ENCODE measurements around the gene ATXN7L1. TPM values are rescaled to one million over a fixed set of nuclear protein-coding genes. Genes with fewer than 3 reads are reported as not detected.

ATXN7L1 gene
- total RNA-seq, 3 donors from 2014 or later (not counting 1 experiment from before 2014, with no cell fraction given) = 37.5 to 48.6 (median 47.9) TPM

DNA sequence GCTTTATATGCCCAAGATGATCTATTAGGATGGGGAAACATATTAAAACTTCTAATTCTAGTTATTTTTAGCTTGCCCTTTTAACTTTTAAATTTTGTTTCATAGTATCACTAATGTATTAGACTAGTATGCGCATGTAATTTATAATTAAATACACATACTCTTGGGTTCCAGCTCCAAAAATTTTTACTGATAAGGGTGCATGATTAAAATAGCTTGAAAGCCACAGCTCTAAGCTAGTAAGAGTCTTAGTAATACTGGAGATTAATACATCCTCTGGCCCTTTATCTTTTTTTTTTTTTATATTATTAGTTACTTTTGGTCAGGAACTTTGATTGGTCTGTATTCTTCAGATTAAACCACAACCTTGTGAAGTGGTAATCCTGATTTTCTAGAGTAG lies 53.6 kb downstream of the ATXN7L1 start:
- Mint-ChIP-seq H3K9me3 (peaks cover 4 to 5% of the 10 kb centered on the region in 2 donors), H3K27ac (no peak overlapping the region), H3K4me3 (no peak overlapping the region), H3K4me1 (peaks cover 49 to 53% of the 10 kb centered on the region in 2 donors), H3K36me3 (peaks cover 13% of the 10 kb centered on the region), H3K27me3 (ENCODE audit: low read depth in 2 of 2) (no peaks in the 10 kb centered on the region)
- TF ChIP-seq, protein P1, sequence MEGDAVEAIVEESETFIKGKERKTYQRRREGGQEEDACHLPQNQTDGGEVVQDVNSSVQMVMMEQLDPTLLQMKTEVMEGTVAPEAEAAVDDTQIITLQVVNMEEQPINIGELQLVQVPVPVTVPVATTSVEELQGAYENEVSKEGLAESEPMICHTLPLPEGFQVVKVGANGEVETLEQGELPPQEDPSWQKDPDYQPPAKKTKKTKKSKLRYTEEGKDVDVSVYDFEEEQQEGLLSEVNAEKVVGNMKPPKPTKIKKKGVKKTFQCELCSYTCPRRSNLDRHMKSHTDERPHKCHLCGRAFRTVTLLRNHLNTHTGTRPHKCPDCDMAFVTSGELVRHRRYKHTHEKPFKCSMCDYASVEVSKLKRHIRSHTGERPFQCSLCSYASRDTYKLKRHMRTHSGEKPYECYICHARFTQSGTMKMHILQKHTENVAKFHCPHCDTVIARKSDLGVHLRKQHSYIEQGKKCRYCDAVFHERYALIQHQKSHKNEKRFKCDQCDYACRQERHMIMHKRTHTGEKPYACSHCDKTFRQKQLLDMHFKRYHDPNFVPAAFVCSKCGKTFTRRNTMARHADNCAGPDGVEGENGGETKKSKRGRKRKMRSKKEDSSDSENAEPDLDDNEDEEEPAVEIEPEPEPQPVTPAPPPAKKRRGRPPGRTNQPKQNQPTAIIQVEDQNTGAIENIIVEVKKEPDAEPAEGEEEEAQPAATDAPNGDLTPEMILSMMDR (IDR thresholded peaks at IDR 0.05) = no peak
- no peak overlapping the region for H3K4me3 ChIP-seq (ENCODE audit: low read length)
- H3K36me3 ChIP-seq (ENCODE audit: control insufficient read depth, insufficient read depth, low read length) = no peaks in the 10 kb centered on the region
- no peaks in the 10 kb centered on the region for H3K9me3 ChIP-seq (ENCODE audit: control insufficient read depth, insufficient read depth, low read length)
- H3K4me1 ChIP-seq (ENCODE audit: control insufficient read depth, insufficient read depth, low read length) = peaks cover 3% of the 10 kb centered on the region
- H3K27ac ChIP-seq (ENCODE audit: low read length) = no peak overlapping the region
- ATAC-seq (no peak), DNase-seq (no peak)
- intact Hi-C loops (cut with micrococcal nuclease) = no loop called here
- H3K27me3 ChIP-seq (ENCODE audit: control insufficient read depth, insufficient read depth, low read length) = no peaks in the 10 kb centered on the region
- no CpG with 5 or more reads among the region's 1 CpG for WGBS (ENCODE audit: insufficient coverage)

DNA sequence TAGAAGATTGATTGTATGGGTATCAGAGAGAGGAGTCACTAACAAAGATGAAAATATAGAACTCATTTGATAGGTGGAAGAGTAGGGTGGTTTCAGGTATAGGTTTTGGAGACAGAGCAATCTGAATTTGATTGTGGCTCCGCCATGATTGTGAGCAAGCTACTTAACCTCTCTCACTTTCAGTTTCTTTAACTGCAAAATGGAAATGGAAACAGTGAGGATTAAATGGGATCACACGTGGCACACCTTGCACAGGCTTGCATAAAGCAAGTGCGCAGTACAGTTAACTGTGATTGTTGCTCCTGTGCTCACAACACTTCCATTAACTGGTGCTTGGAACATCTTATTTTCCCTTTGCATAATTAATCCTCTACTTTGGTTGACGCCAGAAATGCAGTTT lies 54.9 kb downstream of the ATXN7L1 start:
- no peak for DNase-seq
- Mint-ChIP-seq H3K4me1 (peaks cover 49 to 57% of the 10 kb centered on the region in 2 donors), H3K27me3 (ENCODE audit: low read depth in 2 of 2) (no peaks in the 10 kb centered on the region), H3K4me3 (no peak overlapping the region), H3K36me3 (peaks cover 13% of the 10 kb centered on the region), H3K27ac (peak overlapping the region in 1 of 2 donors; percentile 66), H3K9me3 (peaks cover 4 to 5% of the 10 kb centered on the region in 2 donors)
- no peaks in the 10 kb centered on the region for H3K36me3 ChIP-seq (ENCODE audit: control insufficient read depth, insufficient read depth, low read length)
- H3K4me1 ChIP-seq (ENCODE audit: control insufficient read depth, insufficient read depth, low read length) = peaks cover 5% of the 10 kb centered on the region
- intact Hi-C loops (cut with micrococcal nuclease) = no loop called here
- H3K4me3 ChIP-seq (ENCODE audit: low read length) = no peak overlapping the region
- H3K27me3 ChIP-seq (ENCODE audit: control insufficient read depth, insufficient read depth, low read length) = no peaks in the 10 kb centered on the region
- H3K27ac ChIP-seq (ENCODE audit: low read length) = no peak overlapping the region
- H3K9me3 ChIP-seq (ENCODE audit: control insufficient read depth, insufficient read depth, low read length) = no peaks in the 10 kb centered on the region
- no peak for ATAC-seq
- 86% methylated on average over 3 of the region's 4 CpGs for WGBS (ENCODE audit: insufficient coverage)
- TF ChIP-seq, protein P1 (IDR thresholded peaks at IDR 0.05) = no peak

- H3K27ac ChIP-seq (ENCODE audit: low read length) = no peak overlapping the region
- peaks cover 7% of the 10 kb centered on the region for H3K4me1 ChIP-seq (ENCODE audit: control insufficient read depth, insufficient read depth, low read length)
- H3K4me3 ChIP-seq (ENCODE audit: low read length) = no peak overlapping the region
- intact Hi-C loops (cut with micrococcal nuclease) = no loop called here
- peak overlapping the region; percentile 40 to 66 for H3K27ac Mint-ChIP-seq
- DNase-seq (no peak), ATAC-seq (peak in 2 of 3 donors; percentile 70 to 78)
- no peaks in the 10 kb centered on the region for H3K9me3 ChIP-seq (ENCODE audit: control insufficient read depth, insufficient read depth, low read length)
- H3K4me1 Mint-ChIP-seq = peaks cover 58 to 61% of the 10 kb centered on the region in 2 donors
- TF ChIP-seq, protein P1 (IDR thresholded peaks at IDR 0.05) = no peak
- no peaks in the 10 kb centered on the region for H3K27me3 Mint-ChIP-seq (ENCODE audit: low read depth in 2 of 2)
- H3K9me3 Mint-ChIP-seq = peaks cover 4 to 5% of the 10 kb centered on the region in 2 donors
- H3K36me3 ChIP-seq (ENCODE audit: control insufficient read depth, insufficient read depth, low read length) = no peaks in the 10 kb centered on the region
- WGBS (ENCODE audit: insufficient coverage) = 66% methylated on average over 5 of the region's 5 CpGs
- H3K36me3 Mint-ChIP-seq = peaks cover 13% of the 10 kb centered on the region
- no peak overlapping the region for H3K4me3 Mint-ChIP-seq
- no peaks in the 10 kb centered on the region for H3K27me3 ChIP-seq (ENCODE audit: control insufficient read depth, insufficient read depth, low read length)
Measured at GRCh38 chr7:105820363-105821066, 55.9 kb downstream of the ATXN7L1 start.

Measured in natural killer cell (primary cell).